MM.1S (cell line): ENCODE results near the gene ATP11C.

Source experiments
- DNase-seq: peaks from one replicate; pipeline ENCODE4 v3.0.0-alpha.2; 2015
- H2AFZ ChIP-seq: fragments of 300-600 bp; sonication (generic); 2 replicates; pipeline ENCODE4 v1.6.0; 2016; ENCODE audit warnings: antibody characterized with exemption, low read length
- H3F3A ChIP-seq: fragments of 300-600 bp; sonication (generic); 2 replicates; pipeline ENCODE4 v1.6.1; 2016; ENCODE audit warnings: mild to moderate bottlenecking, antibody characterized with exemption, low read length, moderate library complexity, mixed read lengths; ENCODE audit not compliant: insufficient read depth
- H3K27ac ChIP-seq: fragments of 300-600 bp; sonication (generic); 2 replicates; pipeline ENCODE4 v1.5.1; 2016; ENCODE audit warnings: mild to moderate bottlenecking, low read length
- H3K27me3 ChIP-seq: fragments of 300-600 bp; sonication (generic); replicated peaks from 2 replicates; pipeline ENCODE4 v1.6.0; 2016; ENCODE audit warnings: low read length; ENCODE audit not compliant: insufficient read depth
- H3K36me3 ChIP-seq: fragments of 300-600 bp; sonication (generic); replicated peaks from 2 replicates; pipeline ENCODE4 v1.6.1; 2016; ENCODE audit warnings: mild to moderate bottlenecking, low read length, mixed read lengths; ENCODE audit not compliant: insufficient read depth
- H3K4me1 ChIP-seq: fragments of 300-600 bp; sonication (generic); 2 replicates; pipeline ENCODE4 v1.6.1; 2016; ENCODE audit warnings: low read length, mixed read lengths
- H3K4me2 ChIP-seq: fragments of 300-600 bp; sonication (generic); 2 replicates; pipeline ENCODE4 v1.6.0; 2016; ENCODE audit warnings: low read depth, low read length
- H3K4me3 ChIP-seq: fragments of 300-600 bp; sonication (generic); 2 replicates; pipeline ENCODE4 v1.5.1; 2016; ENCODE audit warnings: low read length, mixed read lengths
- H3K79me2 ChIP-seq: fragments of 300-600 bp; sonication (generic); 2 replicates; pipeline ENCODE4 v1.6.1; 2016; ENCODE audit warnings: mixed run types, low read length, mixed read lengths
- H3K9ac ChIP-seq: fragments of 300-600 bp; sonication (generic); 2 replicates; pipeline ENCODE4 v1.6.1; 2016; ENCODE audit warnings: low read length, mixed read lengths
- H3K9me2 ChIP-seq: fragments of 300-600 bp; sonication (generic); replicated peaks from 2 replicates; pipeline ENCODE4 v1.6.1; 2016; ENCODE audit warnings: mild to moderate bottlenecking, low read length, mixed read lengths; ENCODE audit not compliant: insufficient read depth
- H3K9me3 ChIP-seq: fragments of 300-600 bp; sonication (generic); replicated peaks from 2 replicates; pipeline ENCODE4 v1.6.1; 2016; ENCODE audit warnings: mild to moderate bottlenecking, low read length, mixed read lengths; ENCODE audit not compliant: insufficient read depth
- H4K20me1 ChIP-seq: fragments of 300-600 bp; sonication (generic); 2 replicates; pipeline ENCODE4 v1.6.1; 2016; ENCODE audit warnings: mild to moderate bottlenecking, low read length, moderate library complexity, mixed read lengths; ENCODE audit not compliant: insufficient read depth
- EZH2 ChIP-seq: fragments of 300-600 bp; sonication (generic); optimal IDR thresholded peaks from 2 replicates; pipeline ENCODE3; 2017; ENCODE audit warnings: low read depth, mild to moderate bottlenecking, antibody characterized with exemption, low read length, mixed read lengths
- EZH2phosphoT487 ChIP-seq: fragments of 300-600 bp; sonication (generic); IDR thresholded peaks from 2 replicates; pipeline ENCODE4 v1.6.1; 2018; ENCODE audit warnings: antibody characterized with exemption, low read length
- TF ChIP-seq, protein P1 (sequence below): fragments of 300-600 bp; sonication (generic); IDR thresholded peaks from 2 replicates; pipeline ENCODE4 v1.5.1; 2016; ENCODE audit warnings: antibody characterized with exemption, low read length, mixed read lengths

The ATP11C gene

DNA sequence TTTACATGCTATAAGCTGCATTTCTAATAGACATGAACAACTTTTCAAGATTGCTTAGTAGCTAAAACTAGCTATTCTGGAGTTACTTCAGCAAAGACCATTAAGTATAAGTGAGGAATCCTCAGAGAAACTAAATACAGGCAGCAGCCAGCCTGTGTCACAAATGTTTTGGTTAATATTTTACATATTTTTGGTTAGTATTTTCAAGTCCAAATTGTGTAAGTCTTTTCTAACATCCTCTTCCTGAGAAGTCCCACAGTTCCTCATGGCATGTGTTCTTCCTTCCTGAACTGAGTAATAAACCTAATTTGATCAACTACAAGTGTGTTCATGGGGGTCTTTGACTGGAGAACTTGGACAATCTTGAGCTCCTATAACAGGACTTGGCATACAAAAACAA is 182.5 kb downstream of the ATP11C start:
- Histone ChIP-seq H3K4me2 (no peak overlapping the region), H3K9me3 (no peaks in the 10 kb centered on the region), H3K27me3 (no peaks in the 10 kb centered on the region), H3K9me2 (no peaks in the 10 kb centered on the region), H3K27ac (no peak overlapping the region), H4K20me1 (no peaks in the 10 kb centered on the region), H2AFZ (no peak overlapping the region), H3F3A (no peaks in the 10 kb centered on the region), H3K4me1 (no peaks in the 10 kb centered on the region), H3K4me3 (no peak overlapping the region), H3K9ac (no peak overlapping the region), H3K36me3 (no peaks in the 10 kb centered on the region), H3K79me2 (no peaks in the 10 kb centered on the region)
- DNase-seq, result no peak
- TF ChIP-seq EZH2, result no peak
- TF ChIP-seq, protein P1, sequence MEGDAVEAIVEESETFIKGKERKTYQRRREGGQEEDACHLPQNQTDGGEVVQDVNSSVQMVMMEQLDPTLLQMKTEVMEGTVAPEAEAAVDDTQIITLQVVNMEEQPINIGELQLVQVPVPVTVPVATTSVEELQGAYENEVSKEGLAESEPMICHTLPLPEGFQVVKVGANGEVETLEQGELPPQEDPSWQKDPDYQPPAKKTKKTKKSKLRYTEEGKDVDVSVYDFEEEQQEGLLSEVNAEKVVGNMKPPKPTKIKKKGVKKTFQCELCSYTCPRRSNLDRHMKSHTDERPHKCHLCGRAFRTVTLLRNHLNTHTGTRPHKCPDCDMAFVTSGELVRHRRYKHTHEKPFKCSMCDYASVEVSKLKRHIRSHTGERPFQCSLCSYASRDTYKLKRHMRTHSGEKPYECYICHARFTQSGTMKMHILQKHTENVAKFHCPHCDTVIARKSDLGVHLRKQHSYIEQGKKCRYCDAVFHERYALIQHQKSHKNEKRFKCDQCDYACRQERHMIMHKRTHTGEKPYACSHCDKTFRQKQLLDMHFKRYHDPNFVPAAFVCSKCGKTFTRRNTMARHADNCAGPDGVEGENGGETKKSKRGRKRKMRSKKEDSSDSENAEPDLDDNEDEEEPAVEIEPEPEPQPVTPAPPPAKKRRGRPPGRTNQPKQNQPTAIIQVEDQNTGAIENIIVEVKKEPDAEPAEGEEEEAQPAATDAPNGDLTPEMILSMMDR, result no peak

DNA sequence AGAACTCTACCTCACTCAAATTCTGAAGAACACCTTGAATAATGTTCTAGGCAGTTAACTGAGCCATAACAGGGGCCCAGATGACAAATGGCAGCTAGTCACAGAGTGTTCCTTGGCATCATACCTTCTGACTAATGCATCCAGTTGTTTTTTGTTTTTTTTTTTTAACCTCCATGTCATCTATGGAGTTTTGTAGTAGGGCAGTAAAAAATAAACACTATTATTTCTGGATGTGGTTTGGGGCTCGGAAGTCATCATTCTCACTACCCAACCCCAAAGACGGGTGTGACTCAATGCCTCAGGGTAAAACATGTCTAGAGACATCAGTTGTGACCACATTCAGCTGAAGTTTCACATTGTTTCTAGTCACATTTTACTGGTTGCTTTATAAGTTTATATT is 193.7 kb downstream of the ATP11C start:
- Histone ChIP-seq H3K36me3 (no peaks in the 10 kb centered on the region), H3K9ac (no peak overlapping the region; the same call in 1 of the 2 replicates), H4K20me1 (no peaks in the 10 kb centered on the region), H3F3A (peaks cover 4% of the 10 kb centered on the region), H3K4me3 (no peak overlapping the region), H3K79me2 (no peaks in the 10 kb centered on the region), H3K9me3 (no peaks in the 10 kb centered on the region), H3K4me1 (peaks cover 25% of the 10 kb centered on the region), H3K27me3 (no peaks in the 10 kb centered on the region), H3K9me2 (no peaks in the 10 kb centered on the region), H3K4me2 (peak overlapping the region; percentile 51), H2AFZ (no peak overlapping the region), H3K27ac (peak overlapping the region; percentile 71; the same call in 1 of the 2 replicates)
- DNase-seq, result peak; percentile 87
- TF ChIP-seq EZH2phosphoT487, result no peak
- no peak for TF ChIP-seq EZH2
- TF ChIP-seq, protein P1, result no peak

GRCh38 chrX:139738581-139738980 is 194.3 kb downstream of the ATP11C start:
- peak overlapping the region; percentile 71; the same call in 1 of the 2 replicates for H3K27ac ChIP-seq
- H3K4me1 ChIP-seq, result peaks cover 25% of the 10 kb centered on the region
- H3K79me2 ChIP-seq, result no peaks in the 10 kb centered on the region
- no peak overlapping the region for H3K4me3 ChIP-seq
- peaks cover 4% of the 10 kb centered on the region for H3F3A ChIP-seq
- H3K27me3 ChIP-seq, result no peaks in the 10 kb centered on the region
- no peaks in the 10 kb centered on the region for H4K20me1 ChIP-seq
- H3K36me3 ChIP-seq, result no peaks in the 10 kb centered on the region
- no peaks in the 10 kb centered on the region for H3K9me3 ChIP-seq
- no peak overlapping the region; the same call in 1 of the 2 replicates for H3K9ac ChIP-seq
- DNase-seq, result peak; percentile 53
- no peak overlapping the region for H2AFZ ChIP-seq
- TF ChIP-seq EZH2phosphoT487, result no peak
- TF ChIP-seq EZH2, result no peak
- TF ChIP-seq, protein P1, result no peak
- H3K9me2 ChIP-seq, result no peaks in the 10 kb centered on the region
- H3K4me2 ChIP-seq, result peak overlapping the region; percentile 51
